NT2/D1 (cell line): ENCODE results near the gene COX7A2.

ENCODE experiments used
- YY1 ChIP-seq: IDR thresholded peaks from 2 replicates; pipeline ENCODE4 v1.6.1; 2011; ENCODE audit not compliant: insufficient read length, insufficient read depth
- ZNF274 ChIP-seq: IDR thresholded peaks from 2 replicates; pipeline ENCODE4 v1.6.1; 2011; ENCODE audit warnings: mild to moderate bottlenecking, low read depth, low read length

DNA sequence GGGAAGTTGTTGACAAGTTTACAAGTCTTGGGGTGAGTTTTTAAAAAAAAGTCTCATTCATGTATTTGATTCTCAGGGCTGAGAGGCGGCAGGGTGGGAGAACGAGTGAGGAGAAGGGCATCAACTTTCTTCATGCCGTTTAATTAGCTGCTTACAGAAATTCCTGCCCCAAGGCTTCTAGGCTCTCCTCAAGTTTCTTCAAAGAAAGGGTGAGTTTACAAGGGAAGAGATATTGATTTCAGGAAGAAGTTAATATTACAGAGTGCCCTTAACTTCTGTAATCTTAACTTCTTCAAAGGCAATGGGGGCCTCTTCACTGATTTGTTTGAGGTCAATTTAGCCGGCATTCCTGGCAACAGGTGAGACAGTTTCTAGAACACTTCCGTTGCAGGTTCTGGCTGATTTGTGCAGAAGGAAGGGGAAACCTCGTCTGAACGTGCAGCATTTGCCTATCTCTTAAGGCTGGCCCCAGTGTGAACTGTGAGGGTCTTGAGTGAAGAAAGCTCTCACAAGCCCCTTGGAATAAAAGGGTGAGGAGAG, 34.3 kb downstream of the COX7A2 start:
- no peak for TF ChIP-seq YY1
- TF ChIP-seq ZNF274, result no peak
